IMR-90 (cell line): Measurements from ENCODE around the gene NARF. TPM values are rescaled to one million over a fixed set of nuclear protein-coding genes. Genes with fewer than 3 reads are reported as not detected.

Experiments
- ATAC-seq: fragments of 200-7000 bp; cut with Tn5 transposase; 2 replicates; pipeline ENCODE4 v1.9.1; 2020; ENCODE audit warnings: low read depth, mild to moderate bottlenecking, moderate library complexity
- BruUV-seq: library from RNA; stranded (reverse); fragments of 400-500 nt; replicated peaks from 2 replicates; lab custom pipeline; 2021; lab: Mats Ljungman, UMichigan
- CTCF ChIA-PET: fragments of 300-600 bp; formaldehyde crosslinking; extraction: SDS; loops from one replicate; lab custom pipeline; 2021; ENCODE audit warnings: antibody characterized with exemption; lab: Yijun Ruan, JAX
- POLR2A ChIA-PET: fragments of 300-600 bp; sonication (Branson Sonifier 250); formaldehyde crosslinking; loops from one replicate; lab custom pipeline; 2022; ENCODE audit warnings: antibody characterized with exemption; ENCODE audit not compliant: unreplicated experiment; lab: Charles Lee
- DNase-seq: peaks from one replicate; pipeline ENCODE4 v3.0.0; 2013
- H2AFZ ChIP-seq: replicated peaks from 2 replicates; pipeline ENCODE3; 2013; ENCODE audit warnings: low read length, mild to moderate bottlenecking; ENCODE audit not compliant: poor library complexity
- H2AK5ac ChIP-seq: 2 replicates; pipeline ENCODE4 v1.6.1; 2013; ENCODE audit warnings: low read depth, low read length, inconsistent platforms
- H2AK9ac ChIP-seq: replicated peaks from 2 replicates; pipeline ENCODE3; 2013; ENCODE audit warnings: mild to moderate bottlenecking, low read depth, low read length, moderate library complexity; ENCODE audit not compliant: poor library complexity
- H2BK120ac ChIP-seq: 2 replicates; pipeline ENCODE4 v1.6.1; 2013; ENCODE audit warnings: low read depth, low read length, inconsistent platforms
- H2BK15ac ChIP-seq: 3 replicates; pipeline ENCODE4 v1.6.1; 2013; ENCODE audit warnings: low read depth, low read length, inconsistent platforms
- H2BK20ac ChIP-seq: 2 replicates; pipeline ENCODE4 v1.6.1; 2013; ENCODE audit warnings: low read depth, mild to moderate bottlenecking, inconsistent platforms, low read length, moderate library complexity
- H2BK5ac ChIP-seq: 2 replicates; pipeline ENCODE4 v1.6.1; 2013; ENCODE audit warnings: mild to moderate bottlenecking, low read depth, low read length, inconsistent platforms; ENCODE audit not compliant: poor library complexity, severe bottlenecking
- H3K14ac ChIP-seq: replicated peaks from 2 replicates; pipeline ENCODE4 v1.6.1; 2013; ENCODE audit warnings: low read depth, low read length, inconsistent platforms
- H3K18ac ChIP-seq: 2 replicates; pipeline ENCODE4 v1.6.1; 2013; ENCODE audit warnings: low read depth, low read length, control low read depth
- H3K23ac ChIP-seq: 2 replicates; pipeline ENCODE4 v1.6.1; 2013; ENCODE audit warnings: low read depth, low read length, inconsistent platforms
- H3K27ac ChIP-seq: 2 replicates; pipeline ENCODE4 v1.5.1; 2013; ENCODE audit warnings: mild to moderate bottlenecking, control low read depth, low read length; ENCODE audit not compliant: insufficient read depth
- H3K27me3 ChIP-seq: 2 replicates; pipeline ENCODE4 v1.6.1; 2013; ENCODE audit warnings: low read length; ENCODE audit not compliant: control insufficient read depth, insufficient read depth
- H3K36me3 ChIP-seq: 2 replicates; pipeline ENCODE4 v1.6.1; 2013; ENCODE audit warnings: low read length, mixed read lengths; ENCODE audit not compliant: control insufficient read depth, insufficient read depth
- H3K4ac ChIP-seq: 2 replicates; pipeline ENCODE4 v1.6.1; 2013; ENCODE audit warnings: low read depth, low read length, inconsistent platforms
- H3K4me1 ChIP-seq: 2 replicates; pipeline ENCODE4 v1.6.1; 2013; ENCODE audit warnings: low read length, mixed read lengths; ENCODE audit not compliant: control insufficient read depth, insufficient read depth
- H3K4me2 ChIP-seq: 2 replicates; pipeline ENCODE4 v1.6.1; 2013; ENCODE audit warnings: low read depth, mild to moderate bottlenecking, control low read depth, low read length, moderate library complexity
- H3K4me3 ChIP-seq: 2 replicates; pipeline ENCODE4 v1.5.1; 2013; ENCODE audit warnings: low read depth, mild to moderate bottlenecking, control low read depth, low read length, moderate library complexity; ENCODE audit not compliant: insufficient read depth
- H3K56ac ChIP-seq: 2 replicates; pipeline ENCODE4 v1.6.1; 2013; ENCODE audit warnings: low read length, inconsistent platforms; ENCODE audit not compliant: insufficient read depth; ENCODE audit errors: extremely low read depth
- H3K79me1 ChIP-seq, 2 experiments: 2 replicates each; pipeline ENCODE4 v1.6.1; 2013; ENCODE audit warnings: low read length in 2 of 2, inconsistent platforms in 1 of 2, low read depth in 1 of 2
- H3K9ac ChIP-seq: 2 replicates; pipeline ENCODE4 v1.6.1; 2013; ENCODE audit warnings: low read depth, low read length, control low read depth
- H3K9me1 ChIP-seq: 2 replicates; pipeline ENCODE4 v1.6.1; 2013; ENCODE audit warnings: low read length, inconsistent platforms; ENCODE audit not compliant: insufficient read depth
- H3K9me3 ChIP-seq: 2 replicates; pipeline ENCODE4 v1.6.1; 2013; ENCODE audit warnings: low read length; ENCODE audit not compliant: control insufficient read depth, insufficient read depth
- H4K20me1 ChIP-seq: 2 replicates; pipeline ENCODE4 v1.6.1; 2013; ENCODE audit warnings: low read length, inconsistent platforms; ENCODE audit not compliant: insufficient read depth
- H4K5ac ChIP-seq: 2 replicates; pipeline ENCODE4 v1.6.1; 2013; ENCODE audit warnings: mild to moderate bottlenecking, low read depth, low read length, control low read depth
- H4K8ac ChIP-seq, 2 experiments: 2 replicates each; pipeline ENCODE4 v1.6.1; 2013; ENCODE audit warnings: low read depth in 2 of 2, low read length in 2 of 2, control low read depth in 1 of 2, inconsistent platforms in 1 of 2
- H4K91ac ChIP-seq: 2 replicates; pipeline ENCODE4 v1.6.1; 2013; ENCODE audit warnings: low read depth, low read length, inconsistent platforms; ENCODE audit not compliant: insufficient read depth
- CHD1 ChIP-seq: IDR thresholded peaks from 2 replicates; pipeline ENCODE4 v1.6.1; 2012; ENCODE audit warnings: low read depth, low read length, improper control_type of control experiment
- FOS ChIP-seq: fragments of 150-350 bp; IDR thresholded peaks from 2 replicates; pipeline ENCODE4 v1.6.1; 2016; ENCODE audit warnings: low read depth, low read length
- MXI1 ChIP-seq: IDR thresholded peaks from 2 replicates; pipeline ENCODE4 v1.6.1; 2012; ENCODE audit warnings: low read depth, mild to moderate bottlenecking, low read length, moderate library complexity, borderline replicate concordance
- NFE2L2 ChIP-seq: fragments of 150-350 bp; IDR thresholded peaks from 2 replicates; pipeline ENCODE4 v1.6.1; 2016; ENCODE audit warnings: low read depth, mild to moderate bottlenecking, low read length
- POLR2A ChIP-seq: IDR thresholded peaks from 2 replicates; pipeline ENCODE4 v1.6.1; 2012; ENCODE audit warnings: mild to moderate bottlenecking, low read depth, low read length
- SMC3 ChIP-seq: fragments of 150-350 bp; IDR thresholded peaks from 2 replicates; pipeline ENCODE4 v1.6.1; 2016; ENCODE audit warnings: low read depth, mild to moderate bottlenecking, antibody characterized with exemption, low read length, moderate library complexity
- WGBS, 2 experiments: methylation state at CpG; one replicate each; pipeline versions ENCODE4 v1.1.5 to v1.1.7; 2013; ENCODE audit warnings: missing lambda C conversion rate in 2 of 2; ENCODE audit not compliant: insufficient read length in 1 of 2; ENCODE audit errors: extremely low coverage in 2 of 2; 5-methylcytosine and 5-hydroxymethylcytosine counted together
- dilution Hi-C: fragments of 300-500 bp; cut with HindIII; formaldehyde crosslinking; loops from one replicate; pipeline ENCODE4 v1.14.3; 2018; ENCODE audit warnings: low sequenced_read_pairs; ENCODE audit not compliant: unreplicated experiment
- in situ Hi-C: fragments of 300-500 bp; cut with MboI; formaldehyde crosslinking; loops from 3 replicates; pipeline ENCODE4 v1.14.3; 2019; ENCODE audit warnings: low sequenced_read_pairs, inconsistent platforms, mixed read lengths
- intact Hi-C: fragments of 100-400 bp; cut with micrococcal nuclease; formaldehyde crosslinking; loops from 2 replicates; pipeline ENCODE4 v1.10.0; 2022
- polyA plus RNA-seq, 3 experiments: library from polyadenylated mRNA; depleted of rRNA; stranded (reverse); fragments of >200 nt; gene quantifications; 2 replicates each; pipeline ENCODE4 v1.2.3, GENCODE V29; 2012; ENCODE audit warnings: low replicate concordance in 1 of 3
- total RNA-seq: library from RNA; depleted of rRNA; stranded (reverse); fragments of >200 nt; gene quantifications from 2 replicates; pipeline ENCODE4 v1.2.3, GENCODE V29; 2012
- TF ChIP-seq, protein P1 (sequence below): fragments of 150-350 bp; IDR thresholded peaks from 2 replicates; pipeline ENCODE4 v1.6.1; 2016; ENCODE audit warnings: low read depth, mild to moderate bottlenecking, low read length, moderate library complexity, borderline replicate concordance

Gene NARF
- total and polyA plus RNA-seq, 2 of the 4 experiments (the other 2 are of a cell fraction) = 83.7 to 94.8 TPM

DNA sequence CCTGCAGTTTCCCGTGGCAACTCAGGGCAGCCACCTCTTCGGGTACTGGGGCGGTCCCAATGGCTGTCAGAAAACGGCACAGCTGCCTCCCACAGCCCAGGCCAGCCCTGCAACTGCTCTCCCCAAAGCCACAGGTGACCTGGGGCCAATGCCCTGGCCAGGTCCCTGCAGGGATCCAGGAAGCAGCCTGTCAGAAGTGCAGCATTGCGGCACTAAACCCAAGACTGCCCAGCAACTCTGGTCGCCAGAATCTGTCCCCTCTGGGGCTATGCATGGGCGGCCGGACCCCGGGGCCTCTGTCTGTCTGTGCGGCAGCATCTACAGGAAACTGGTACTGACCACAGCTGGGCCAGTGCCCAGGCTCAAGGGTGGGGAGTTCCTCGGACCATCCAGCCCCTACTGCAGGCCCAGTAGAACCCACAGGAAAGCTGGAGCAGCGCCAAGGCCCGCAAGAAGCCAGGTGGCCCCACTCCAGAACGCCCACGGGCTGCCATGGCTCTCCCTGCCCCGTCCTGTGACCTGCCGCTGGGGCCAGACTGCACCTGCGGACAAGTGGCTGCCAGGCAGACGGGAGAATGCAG lies 13.5 kb upstream of the NARF start:
- in situ Hi-C loops (no loop called here), dilution Hi-C loops (no loop called here), intact Hi-C loops (no loop called here)
- CTCF ChIA-PET = no interaction called here
- H3K56ac ChIP-seq = no peak overlapping the region
- TF ChIP-seq MXI1 = no peak
- TF ChIP-seq POLR2A = no peak
- TF ChIP-seq, protein P1, sequence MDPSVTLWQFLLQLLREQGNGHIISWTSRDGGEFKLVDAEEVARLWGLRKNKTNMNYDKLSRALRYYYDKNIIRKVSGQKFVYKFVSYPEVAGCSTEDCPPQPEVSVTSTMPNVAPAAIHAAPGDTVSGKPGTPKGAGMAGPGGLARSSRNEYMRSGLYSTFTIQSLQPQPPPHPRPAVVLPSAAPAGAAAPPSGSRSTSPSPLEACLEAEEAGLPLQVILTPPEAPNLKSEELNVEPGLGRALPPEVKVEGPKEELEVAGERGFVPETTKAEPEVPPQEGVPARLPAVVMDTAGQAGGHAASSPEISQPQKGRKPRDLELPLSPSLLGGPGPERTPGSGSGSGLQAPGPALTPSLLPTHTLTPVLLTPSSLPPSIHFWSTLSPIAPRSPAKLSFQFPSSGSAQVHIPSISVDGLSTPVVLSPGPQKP = no peak
- no peak for TF ChIP-seq NFE2L2
- no peak for TF ChIP-seq SMC3
- TF ChIP-seq FOS = no peak
- no peak for TF ChIP-seq CHD1
- no peak overlapping the region for H3K4ac ChIP-seq
- H4K91ac ChIP-seq = no peak overlapping the region
- peaks cover 8% of the 10 kb centered on the region; the same call in 1 of the 2 replicates for H3K4me1 ChIP-seq
- no peak overlapping the region for H2BK20ac ChIP-seq
- H3K18ac ChIP-seq = no peak overlapping the region
- no peaks in the 10 kb centered on the region for H3K27me3 ChIP-seq
- H2AFZ ChIP-seq = no peak overlapping the region
- H3K4me3 ChIP-seq = no peak overlapping the region
- no peak overlapping the region for H2BK5ac ChIP-seq
- H3K9me1 ChIP-seq = peaks cover 8% of the 10 kb centered on the region; the same call in 1 of the 2 replicates
- H2AK9ac ChIP-seq = no peak overlapping the region
- peaks cover 45% of the 10 kb centered on the region for H3K36me3 ChIP-seq
- H2BK120ac ChIP-seq = no peak overlapping the region
- no peak overlapping the region for H3K9ac ChIP-seq
- no peak overlapping the region for H4K5ac ChIP-seq
- H3K14ac ChIP-seq = no peak overlapping the region
- no TSS peak for BruUV-seq
- no peak overlapping the region for H2AK5ac ChIP-seq
- ATAC-seq = no peak
- no peak overlapping the region for H3K4me2 ChIP-seq
- no peak overlapping the region for H3K23ac ChIP-seq
- no peak overlapping the region for H4K8ac ChIP-seq
- no peak overlapping the region for H2BK15ac ChIP-seq
- no peak overlapping the region for H3K27ac ChIP-seq
- H3K79me1 ChIP-seq = peaks cover 16 to 38% of the 10 kb centered on the region in 2 experiments
- 67% methylated on average over 10 of the region's 19 CpGs; no CpG with 5 or more reads in 1 of the 2 experiments for WGBS, 2 experiments
- POLR2A ChIA-PET = no interaction called here
- H3K9me3 ChIP-seq = no peaks in the 10 kb centered on the region
- no peak for DNase-seq
- peaks cover 21% of the 10 kb centered on the region for H4K20me1 ChIP-seq
